HG03520 (cell line): ENCODE results near the gene ARL15.

Experiments
- ATAC-seq: cut with Tn5 transposase; IDR thresholded peaks from one replicate; pipeline ENCODE4 v1.9.1; 2021; ENCODE audit warnings: mild to moderate bottlenecking, moderate library complexity; ENCODE audit not compliant: unreplicated experiment

Gene ARL15

GRCh38 chr5:54162184-54162583 lies 148.2 kb downstream of the ARL15 start:
- no peak for ATAC-seq

DNA sequence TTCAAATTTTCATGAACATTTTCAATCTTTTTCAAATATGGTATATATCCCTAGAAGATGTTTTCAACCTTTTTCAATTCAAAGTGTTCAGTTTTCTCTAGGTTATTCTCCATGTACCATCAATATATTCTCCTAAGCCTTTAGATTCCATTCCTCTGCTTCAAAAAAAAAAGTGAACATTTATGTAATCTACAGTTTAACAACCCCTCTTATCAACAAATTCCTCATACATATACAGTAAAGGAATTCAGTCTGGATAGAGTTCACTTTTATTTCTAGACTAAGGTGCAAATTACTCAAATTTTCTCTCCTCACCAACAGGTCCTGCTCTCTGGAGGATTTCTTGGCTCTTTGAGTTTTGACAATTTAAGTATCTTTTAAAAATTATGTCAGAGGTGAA lies 150.0 kb downstream of the ARL15 start:
- no peak for ATAC-seq

DNA sequence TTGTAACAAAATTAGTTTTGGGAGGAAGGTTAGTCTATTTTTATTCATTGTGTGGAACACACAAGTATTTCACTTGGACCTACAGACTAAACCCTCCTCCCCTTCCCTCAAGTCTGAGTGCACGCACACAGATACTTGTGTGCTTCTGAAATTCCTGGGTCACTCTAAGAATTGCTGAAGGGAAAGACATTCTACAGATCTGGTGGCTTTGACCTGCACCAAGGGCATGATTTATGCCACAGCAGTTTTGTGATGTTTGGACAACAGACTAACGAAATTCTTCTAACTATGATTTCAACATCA lies 150.5 kb downstream of the ARL15 start:
- ATAC-seq, result no peak

- ATAC-seq, result no peak
These were observed 151.1 kb downstream of the ARL15 start for GRCh38 chr5:54159153-54159892.

DNA sequence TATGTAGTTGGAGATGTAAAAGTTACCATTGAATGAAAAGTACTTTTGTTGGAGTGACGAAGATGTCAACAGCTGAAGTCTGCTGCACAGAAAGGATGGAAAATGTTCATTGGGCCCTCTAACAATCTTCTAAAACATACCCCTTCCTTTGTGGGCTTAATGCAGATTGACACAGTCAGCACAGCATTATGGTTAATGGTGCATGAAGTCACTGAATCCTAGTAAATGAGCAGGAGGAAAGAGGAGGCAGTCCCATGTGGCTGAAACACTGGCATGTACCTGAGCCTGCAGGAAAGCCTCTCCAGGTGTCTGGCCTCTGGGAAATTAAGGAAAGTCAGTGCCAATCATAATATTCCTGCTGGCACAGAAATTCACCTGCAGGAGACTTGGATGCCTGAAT lies 153.8 kb downstream of the ARL15 start:
- ATAC-seq, result no peak

DNA sequence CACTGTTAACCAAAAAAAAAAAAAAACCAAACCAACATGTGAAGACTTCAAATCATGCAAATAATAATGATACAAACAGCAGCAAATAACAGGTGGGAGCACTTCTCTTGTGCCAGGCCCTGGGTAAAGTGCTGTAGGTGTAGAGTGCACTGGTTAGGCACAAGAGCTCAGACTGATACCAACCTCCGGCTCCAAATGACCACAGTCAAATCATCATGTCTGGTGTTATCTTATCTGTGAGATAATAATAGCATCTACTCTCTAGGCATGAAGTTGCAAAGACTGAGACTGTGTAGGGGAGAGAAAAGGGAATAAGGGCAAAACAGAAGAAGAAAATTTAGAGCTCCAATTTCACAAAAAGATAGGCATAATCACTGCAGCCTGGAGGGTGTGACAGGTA lies 159.5 kb downstream of the ARL15 start:
- ATAC-seq, result no peak

DNA sequence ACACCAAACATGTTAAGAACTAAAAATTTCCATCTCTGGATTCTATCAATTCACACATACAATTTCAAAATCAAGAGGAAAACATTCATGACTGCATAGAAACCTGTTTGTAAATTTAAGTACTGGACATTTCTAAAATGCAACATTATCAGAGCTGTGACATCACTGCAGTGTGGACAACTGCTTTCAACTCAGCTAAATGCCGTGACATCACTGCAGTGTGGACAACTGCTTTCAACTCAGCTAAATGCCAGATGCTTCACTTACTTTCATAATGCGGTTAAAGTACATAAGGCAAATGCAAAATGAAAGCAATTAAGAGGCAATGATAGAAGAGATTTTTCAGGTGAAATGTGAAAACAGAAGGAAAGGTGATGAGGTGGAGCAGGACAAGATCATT lies 161.5 kb downstream of the ARL15 start:
- no peak for ATAC-seq

DNA sequence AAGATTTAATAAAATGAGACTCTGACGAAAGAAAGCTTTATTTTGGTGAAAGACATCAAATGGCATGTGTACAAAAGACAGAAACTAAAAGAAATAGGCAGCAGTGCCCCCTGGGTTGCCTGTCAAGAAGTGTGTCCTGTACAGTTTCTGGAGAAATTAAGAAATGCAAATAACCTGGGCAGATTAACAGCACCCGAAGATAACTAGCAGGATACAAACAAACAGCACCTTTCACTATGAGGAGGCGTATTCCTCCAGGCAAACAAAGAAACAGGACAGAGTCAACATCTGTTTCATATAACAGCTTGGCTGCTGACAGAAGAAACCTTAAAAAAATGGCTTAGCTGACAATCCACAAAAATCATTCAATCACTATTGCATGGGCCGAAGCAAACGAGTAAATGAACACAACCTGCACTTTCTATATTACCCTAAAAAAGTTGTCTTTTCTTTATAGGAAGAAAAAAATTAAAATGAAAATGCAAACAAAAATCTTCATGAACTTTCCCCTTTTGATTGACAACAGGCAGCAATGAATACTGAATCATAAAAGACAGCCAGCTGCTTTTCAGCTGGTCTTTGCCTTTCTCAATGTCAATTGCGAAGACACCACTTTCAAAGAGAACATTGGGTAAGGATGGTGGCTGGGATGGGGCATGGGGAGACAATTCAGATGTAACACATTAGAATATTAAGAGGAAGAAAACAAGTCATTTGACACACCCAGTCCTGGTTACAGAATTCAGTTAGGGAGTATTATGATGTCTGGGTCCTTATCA lies 162.1 kb downstream of the ARL15 start:
- no peak for ATAC-seq

DNA sequence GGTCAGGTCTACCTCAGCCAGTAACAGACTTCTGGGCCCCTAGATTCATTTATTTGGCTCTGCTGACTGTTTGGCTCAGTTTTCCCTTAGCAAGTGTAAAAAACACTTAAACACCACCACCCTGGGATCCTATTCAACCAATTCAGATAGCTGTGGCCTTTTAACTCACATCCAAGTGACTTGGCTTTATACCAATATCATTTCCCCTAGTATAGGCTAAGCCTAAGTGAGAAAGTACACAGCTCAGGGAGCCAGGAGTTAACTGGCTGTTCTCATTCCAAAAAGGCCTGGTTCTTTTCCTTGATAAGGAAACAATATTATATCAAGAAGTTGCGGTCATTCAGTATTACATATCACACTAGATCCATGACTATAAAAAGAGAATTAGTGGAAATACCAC lies 163.5 kb downstream of the ARL15 start:
- ATAC-seq, result no peak

DNA sequence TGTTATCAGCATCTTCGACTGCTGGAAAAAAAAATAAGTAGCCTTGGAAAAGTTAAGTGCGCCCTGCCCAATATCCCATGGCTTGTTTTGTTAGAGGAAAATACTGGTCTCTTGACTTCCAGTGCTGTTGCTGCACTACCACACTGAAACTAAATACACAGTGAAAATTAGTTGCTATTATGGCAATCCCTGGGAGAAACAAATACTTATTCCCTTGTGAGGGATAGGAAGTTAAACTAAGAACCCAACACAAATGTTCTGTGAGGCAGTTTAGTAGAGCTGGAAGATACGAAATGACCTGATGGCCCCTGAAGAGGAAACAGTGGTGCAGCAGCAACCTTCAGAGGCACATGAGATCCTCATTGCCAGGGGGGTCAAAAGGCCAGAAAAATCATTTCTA lies 164.0 kb downstream of the ARL15 start:
- ATAC-seq, result no peak

GRCh38 chr5:54140247-54140840 lies 170.0 kb downstream of the ARL15 start:
- ATAC-seq, result no peak

- ATAC-seq, result no peak
These were observed 173.6 kb downstream of the ARL15 start for GRCh38 chr5:54136516-54137440.

DNA sequence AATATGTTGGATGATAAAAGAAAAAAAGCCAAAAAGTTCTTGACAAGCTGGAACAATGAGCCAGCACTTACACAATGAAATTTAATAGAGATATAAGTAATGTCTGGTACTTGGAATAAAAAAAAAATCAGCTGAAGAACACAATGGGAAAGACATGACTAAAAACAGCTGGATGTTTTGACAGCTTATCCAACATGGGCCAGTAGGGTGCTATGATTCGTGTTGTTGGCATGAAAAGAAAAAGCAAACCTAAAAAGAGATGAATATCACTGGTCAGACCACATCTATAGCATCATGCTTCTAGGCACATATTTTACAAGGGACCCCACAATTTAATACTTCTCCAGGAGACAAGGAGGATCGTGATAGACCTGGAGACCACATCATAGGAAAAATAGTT lies 175.3 kb downstream of the ARL15 start:
- ATAC-seq, result no peak

DNA sequence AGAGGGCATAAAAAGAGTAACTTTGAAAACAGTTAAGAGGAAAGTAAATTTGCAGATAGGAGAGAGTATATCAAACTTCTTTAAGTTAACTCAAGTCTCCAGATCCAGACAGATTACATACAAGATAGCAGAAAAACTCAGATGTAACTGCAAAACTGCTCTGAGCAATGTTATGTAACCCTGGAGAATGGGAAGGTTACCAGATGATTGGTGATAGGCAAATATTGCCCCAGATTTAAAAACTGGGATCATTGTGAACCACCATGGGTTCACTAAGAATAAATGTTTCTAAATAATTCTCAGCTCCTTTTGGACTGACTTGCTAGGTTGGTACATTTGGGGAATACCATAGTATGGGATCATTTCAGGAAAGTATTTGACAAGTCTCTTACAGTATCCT lies 176.5 kb downstream of the ARL15 start:
- no peak for ATAC-seq

DNA sequence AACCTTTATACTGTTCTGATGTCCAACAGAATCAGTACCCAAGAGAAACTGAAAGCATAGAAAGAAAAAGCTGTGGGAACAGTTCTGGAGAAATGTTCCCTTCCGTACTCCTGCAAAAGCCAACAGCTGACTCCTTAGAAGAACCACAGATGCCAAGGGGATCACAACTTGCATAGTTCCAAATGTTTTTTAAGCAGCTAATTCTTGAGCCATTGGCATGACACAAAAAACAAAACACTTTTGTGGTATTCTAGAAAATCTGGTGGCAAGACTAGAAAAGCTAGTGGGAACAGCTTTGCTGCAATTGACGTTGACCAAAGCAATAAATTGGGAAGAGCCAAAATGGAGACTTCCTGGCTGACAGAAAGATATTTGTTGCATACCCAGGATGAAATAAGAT lies 189.9 kb downstream of the ARL15 start:
- ATAC-seq, result no peak

- ATAC-seq, result no peak
These were observed 192.4 kb downstream of the ARL15 start for GRCh38 chr5:54117957-54118356.

DNA sequence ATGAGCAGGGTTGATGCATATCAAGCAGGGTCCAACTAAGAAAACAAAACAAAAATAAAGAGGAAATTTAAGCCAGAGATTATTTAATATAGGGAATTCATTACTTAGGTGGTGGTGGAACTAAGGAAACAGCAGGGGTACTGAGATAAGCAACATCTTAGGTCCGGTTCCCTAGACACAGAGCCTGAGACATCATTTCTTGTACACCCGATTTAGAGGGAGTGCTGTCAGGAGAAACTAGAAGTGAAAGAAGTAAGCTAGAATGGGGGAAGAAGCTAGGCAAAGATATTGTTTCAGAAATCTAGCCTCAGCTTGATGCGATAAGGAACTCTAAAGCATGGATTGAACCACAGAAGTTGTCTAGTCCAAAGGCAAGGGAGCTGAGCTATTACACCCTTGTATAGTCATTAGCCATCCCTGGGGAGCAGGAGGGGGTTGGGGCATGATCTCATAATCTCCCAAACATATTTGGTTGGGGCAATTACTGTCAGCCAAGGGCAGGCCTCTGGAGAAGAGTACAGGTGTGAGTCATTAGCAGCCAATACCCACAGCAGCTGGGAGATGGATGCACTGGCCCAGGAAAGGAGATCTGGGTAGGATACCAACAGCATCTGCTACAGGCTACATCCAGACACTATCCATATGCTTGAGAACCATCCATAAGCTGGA lies 194.5 kb downstream of the ARL15 start:
- no peak for ATAC-seq

DNA sequence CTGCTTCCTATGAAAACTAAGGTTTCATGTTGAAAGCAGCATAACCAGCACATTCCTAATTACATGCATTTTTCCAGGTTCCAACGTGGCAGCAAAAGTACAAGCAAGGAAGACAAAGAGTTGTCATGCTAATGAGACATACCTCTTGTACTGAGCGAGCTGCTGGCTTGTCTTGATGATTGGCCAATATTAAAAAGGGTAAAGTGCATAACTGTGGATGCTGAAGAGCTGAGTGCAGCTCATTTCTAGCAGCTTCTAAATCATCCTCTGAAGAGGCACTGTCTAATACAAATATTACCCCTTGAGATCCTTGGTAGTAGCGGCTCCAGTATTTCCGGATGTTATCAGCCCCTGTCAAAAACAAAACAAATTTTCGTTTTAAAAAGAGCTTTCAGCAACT lies 197.3 kb downstream of the ARL15 start:
- ATAC-seq, result no peak

DNA sequence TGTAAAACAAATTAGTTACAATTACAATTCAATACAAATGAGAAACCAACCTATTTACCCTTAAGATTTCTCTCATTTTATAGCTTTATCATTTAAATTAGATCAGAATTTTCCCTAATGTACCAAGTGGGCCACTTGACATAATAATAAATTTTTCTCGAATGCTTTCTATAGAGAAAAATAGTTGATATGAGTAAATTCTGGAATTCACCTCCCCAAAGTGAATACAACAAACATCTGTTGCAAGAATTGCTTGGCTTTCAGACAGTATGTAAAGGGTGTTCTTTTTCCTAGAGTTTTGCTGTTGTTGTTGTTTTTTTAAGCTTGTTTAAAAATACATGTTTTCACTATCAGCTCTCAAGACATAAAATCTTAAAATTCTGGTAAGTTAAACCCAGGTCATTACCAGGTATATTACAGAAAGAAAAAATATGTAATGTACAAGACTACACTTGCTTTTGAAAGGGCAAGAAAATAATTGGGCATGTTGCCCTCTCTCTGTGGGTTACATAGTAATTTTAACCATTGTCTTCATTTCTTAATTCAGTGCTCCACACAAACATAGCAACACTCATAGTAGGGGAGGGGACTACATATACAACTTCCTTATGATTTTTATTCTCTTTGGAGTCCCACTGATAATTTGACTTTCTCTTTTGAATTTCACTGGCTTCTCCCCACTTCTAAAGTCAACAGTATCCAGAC lies 200.6 kb downstream of the ARL15 start:
- no peak for ATAC-seq

DNA sequence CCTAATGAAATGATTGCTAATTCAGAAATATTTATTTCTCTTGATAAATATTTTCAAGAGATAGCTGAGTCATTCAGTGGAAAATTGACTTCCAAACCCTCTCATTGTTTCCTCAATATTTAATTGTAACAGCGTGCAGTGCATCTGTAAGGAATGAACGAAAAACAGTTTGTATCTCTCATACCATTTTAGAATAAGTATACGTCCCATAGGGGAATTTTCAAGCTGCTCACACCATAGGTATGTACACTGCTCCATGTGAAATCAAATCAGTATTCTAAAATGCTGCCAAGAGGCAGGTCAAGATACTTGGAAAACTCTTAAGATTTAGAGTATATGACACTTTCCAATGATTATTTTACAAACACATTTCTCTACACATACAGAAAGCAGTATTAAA lies 202.2 kb downstream of the ARL15 start:
- no peak for ATAC-seq
